ENCODE data around the gene GFOD2.
A peak's percentile ranks its signal among the peaks of the same experiment; 100 is the strongest.

Gene GFOD2

DNA sequence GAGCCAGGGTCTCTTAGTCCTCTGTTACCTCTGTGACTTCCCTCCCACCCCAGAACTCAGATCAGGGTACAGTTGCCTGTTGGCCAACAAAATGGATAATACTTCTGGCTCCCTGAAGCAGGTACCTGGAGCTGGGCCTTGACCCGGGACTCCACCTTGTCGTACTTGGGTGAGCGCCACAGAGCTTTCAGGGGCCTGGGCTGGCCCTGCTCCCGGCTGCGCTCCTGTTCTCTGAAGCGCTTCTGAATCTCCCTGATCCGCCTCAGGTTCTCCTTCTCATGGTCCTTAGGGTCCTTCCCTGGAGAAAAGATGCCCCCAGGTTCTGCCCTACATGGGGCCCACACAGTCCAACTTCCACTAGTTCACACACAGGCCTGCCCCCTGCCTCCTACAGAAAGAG is 54.2 kb downstream of the GFOD2 start:
- no peak overlapping the region for H3K4me3 ChIP-seq (ENCODE audit: control insufficient read depth, low read depth, low read length)
- TF ChIP-seq, protein P1, sequence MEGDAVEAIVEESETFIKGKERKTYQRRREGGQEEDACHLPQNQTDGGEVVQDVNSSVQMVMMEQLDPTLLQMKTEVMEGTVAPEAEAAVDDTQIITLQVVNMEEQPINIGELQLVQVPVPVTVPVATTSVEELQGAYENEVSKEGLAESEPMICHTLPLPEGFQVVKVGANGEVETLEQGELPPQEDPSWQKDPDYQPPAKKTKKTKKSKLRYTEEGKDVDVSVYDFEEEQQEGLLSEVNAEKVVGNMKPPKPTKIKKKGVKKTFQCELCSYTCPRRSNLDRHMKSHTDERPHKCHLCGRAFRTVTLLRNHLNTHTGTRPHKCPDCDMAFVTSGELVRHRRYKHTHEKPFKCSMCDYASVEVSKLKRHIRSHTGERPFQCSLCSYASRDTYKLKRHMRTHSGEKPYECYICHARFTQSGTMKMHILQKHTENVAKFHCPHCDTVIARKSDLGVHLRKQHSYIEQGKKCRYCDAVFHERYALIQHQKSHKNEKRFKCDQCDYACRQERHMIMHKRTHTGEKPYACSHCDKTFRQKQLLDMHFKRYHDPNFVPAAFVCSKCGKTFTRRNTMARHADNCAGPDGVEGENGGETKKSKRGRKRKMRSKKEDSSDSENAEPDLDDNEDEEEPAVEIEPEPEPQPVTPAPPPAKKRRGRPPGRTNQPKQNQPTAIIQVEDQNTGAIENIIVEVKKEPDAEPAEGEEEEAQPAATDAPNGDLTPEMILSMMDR (conservative IDR thresholded peaks at IDR 0.05; ENCODE audit: control insufficient read depth, insufficient read depth, low read depth, low read length): no peak
- DNase-seq (ENCODE audit: low read depth): no peak

DNA sequence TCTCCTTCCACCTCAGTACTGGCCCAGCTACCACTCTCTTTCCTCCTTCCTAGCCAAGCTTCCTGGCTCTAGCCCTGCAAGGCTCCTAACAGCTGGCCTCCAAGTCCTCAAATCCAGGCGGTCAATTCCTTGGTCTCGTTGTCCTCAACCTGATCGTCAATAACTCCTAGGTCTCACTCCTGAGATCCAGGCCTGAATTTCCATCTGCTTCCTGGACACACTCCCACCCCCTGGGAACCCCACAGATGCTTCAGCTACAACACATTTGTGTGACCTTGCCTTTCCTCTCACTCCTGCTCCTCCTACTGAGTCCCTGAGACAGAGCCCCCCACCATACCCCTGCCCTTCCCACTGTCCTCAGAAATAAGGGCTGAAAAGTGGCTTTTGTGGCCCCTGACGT is 54.9 kb downstream of the GFOD2 start:
- no peak overlapping the region for H3K4me3 ChIP-seq (ENCODE audit: control insufficient read depth, low read depth, low read length)
- no peak for DNase-seq (ENCODE audit: low read depth)
- TF ChIP-seq, protein P1 (conservative IDR thresholded peaks at IDR 0.05; ENCODE audit: control insufficient read depth, insufficient read depth, low read depth, low read length): no peak

DNA sequence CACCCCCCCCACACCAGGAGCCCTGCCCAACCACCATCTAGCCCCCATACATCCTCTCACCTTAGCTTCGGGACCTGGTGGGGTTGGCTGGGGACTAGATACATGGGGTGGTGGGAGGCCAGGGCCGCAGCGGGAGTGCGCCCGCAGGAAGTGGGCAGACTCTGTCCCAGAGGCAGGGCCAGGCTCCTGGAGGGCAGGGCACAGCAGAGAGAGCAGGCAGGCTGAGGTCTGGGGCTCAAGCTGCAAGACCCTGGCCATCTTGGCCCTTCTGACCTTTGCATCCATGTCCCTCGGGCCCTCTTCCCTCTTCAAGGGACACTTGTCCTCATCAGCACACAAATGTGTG is 55.3 kb downstream of the GFOD2 start:
- no peak overlapping the region for H3K4me3 ChIP-seq (ENCODE audit: control insufficient read depth, low read depth, low read length)
- TF ChIP-seq, protein P1 (conservative IDR thresholded peaks at IDR 0.05; ENCODE audit: control insufficient read depth, insufficient read depth, low read depth, low read length): no peak
- DNase-seq (ENCODE audit: low read depth): no peak

DNA sequence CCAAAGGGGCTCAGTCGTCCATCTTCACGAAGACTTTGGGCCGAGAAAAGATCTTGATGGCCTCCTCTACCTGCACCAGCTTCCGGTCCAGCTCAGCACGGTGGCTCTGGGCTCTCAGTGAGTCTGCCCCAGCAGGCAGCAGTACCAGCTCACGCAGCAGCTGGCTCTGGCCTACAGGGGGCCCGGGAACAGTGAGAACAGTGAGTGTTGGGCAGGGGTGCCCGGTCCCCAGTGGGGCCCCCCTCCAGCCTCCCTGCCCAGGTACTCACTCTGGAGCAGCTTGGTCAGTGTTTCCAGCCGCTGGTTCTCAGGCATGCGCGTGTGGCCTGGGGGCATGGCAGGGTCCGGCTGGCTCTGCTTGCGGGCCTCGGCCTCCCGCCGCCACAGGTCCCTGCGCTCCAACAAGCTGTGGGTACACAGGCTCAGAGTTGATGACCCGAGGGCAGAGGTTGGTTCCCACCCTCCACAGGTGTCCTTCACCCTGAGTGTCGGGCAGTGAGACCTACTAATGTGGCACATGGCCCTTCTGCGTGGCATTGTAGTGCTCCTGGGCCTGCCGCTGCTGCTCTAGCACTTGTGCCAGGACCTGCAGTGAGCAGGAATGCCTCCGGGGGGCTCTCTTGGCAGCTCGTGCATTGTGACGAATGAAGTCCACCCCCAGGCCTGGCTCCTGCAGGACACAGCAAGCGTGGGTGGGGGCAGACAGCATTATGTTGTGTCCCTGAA is 55.8 kb downstream of the GFOD2 start:
- no peak overlapping the region for H3K4me3 ChIP-seq (ENCODE audit: control insufficient read depth, low read depth, low read length)
- no peak for DNase-seq (ENCODE audit: low read depth)
- TF ChIP-seq, protein P1 (conservative IDR thresholded peaks at IDR 0.05; ENCODE audit: control insufficient read depth, insufficient read depth, low read depth, low read length): peak; percentile 21

DNA sequence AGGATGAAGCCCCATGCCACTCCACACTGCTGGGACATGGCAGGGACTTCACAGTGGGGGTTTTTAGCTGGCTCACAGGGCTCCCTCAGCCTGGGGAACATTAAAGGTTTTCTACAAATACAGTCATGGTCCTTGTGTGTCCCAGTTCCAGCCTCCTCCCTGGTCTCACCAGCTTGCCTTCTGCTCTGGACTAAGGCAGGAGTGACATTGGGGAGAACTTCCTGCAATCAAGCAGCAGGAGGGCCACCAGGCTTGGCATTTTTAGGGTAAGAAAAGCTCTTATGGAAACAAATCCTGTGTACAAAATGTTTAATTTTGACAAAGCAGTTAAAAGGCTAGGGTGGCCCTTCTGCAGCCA is 56.5 kb downstream of the GFOD2 start:
- no peak for DNase-seq (ENCODE audit: low read depth)
- no peak overlapping the region for H3K4me3 ChIP-seq (ENCODE audit: control insufficient read depth, low read depth, low read length)
- TF ChIP-seq, protein P1 (conservative IDR thresholded peaks at IDR 0.05; ENCODE audit: control insufficient read depth, insufficient read depth, low read depth, low read length): no peak

DNA sequence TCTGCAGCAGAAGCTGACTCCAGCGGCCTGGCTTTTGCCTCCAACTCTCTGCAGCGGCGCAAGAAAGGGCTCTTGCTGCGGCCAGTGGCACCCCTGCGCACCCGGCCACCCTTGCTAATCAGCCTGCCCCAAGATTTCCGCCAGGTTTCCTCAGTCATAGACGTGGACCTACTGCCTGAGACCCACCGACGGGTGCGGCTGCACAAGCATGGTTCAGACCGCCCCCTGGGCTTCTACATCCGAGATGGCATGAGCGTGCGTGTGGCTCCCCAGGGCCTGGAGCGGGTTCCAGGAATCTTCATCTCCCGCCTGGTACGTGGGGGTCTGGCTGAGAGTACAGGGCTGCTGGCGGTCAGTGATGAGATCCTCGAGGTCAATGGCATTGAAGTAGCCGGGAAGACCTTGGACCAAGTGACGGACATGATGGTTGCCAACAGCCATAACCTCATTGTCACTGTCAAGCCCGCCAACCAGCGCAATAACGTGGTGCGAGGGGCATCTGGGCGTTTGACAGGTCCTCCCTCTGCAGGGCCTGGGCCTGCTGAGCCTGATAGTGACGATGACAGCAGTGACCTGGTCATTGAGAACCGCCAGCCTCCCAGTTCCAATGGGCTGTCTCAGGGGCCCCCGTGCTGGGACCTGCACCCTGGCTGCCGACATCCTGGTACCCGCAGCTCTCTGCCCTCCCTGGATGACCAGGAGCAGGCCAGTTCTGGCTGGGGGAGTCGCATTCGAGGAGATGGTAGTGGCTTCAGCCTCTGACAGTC is 57.0 kb downstream of the GFOD2 start:
- TF ChIP-seq, protein P1 (conservative IDR thresholded peaks at IDR 0.05; ENCODE audit: control insufficient read depth, insufficient read depth, low read depth, low read length): no peak
- no peak overlapping the region for H3K4me3 ChIP-seq (ENCODE audit: control insufficient read depth, low read depth, low read length)
- DNase-seq (ENCODE audit: low read depth): no peak
